ENCODE data around the gene VAMP1.

DNA sequence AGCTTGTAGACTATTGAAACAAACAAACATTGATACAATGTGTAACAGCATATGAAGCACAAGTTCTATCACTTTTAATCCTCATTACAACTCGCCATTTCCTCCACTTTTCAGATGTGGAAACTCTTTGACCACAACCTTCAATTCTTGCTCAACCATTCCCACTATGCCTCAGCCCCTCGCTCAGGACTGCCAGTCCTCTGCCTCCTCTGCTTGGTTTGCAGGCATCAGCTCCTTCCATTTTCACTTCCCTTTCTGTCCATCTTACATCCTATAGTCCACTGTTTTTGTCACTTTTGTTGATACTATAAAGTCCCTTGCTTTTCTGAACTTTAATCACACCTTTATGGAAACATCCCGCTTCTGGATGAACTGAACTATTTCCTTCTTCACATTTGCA, 53.9 kb downstream of the VAMP1 start:
- TF ChIP-seq, protein P1, sequence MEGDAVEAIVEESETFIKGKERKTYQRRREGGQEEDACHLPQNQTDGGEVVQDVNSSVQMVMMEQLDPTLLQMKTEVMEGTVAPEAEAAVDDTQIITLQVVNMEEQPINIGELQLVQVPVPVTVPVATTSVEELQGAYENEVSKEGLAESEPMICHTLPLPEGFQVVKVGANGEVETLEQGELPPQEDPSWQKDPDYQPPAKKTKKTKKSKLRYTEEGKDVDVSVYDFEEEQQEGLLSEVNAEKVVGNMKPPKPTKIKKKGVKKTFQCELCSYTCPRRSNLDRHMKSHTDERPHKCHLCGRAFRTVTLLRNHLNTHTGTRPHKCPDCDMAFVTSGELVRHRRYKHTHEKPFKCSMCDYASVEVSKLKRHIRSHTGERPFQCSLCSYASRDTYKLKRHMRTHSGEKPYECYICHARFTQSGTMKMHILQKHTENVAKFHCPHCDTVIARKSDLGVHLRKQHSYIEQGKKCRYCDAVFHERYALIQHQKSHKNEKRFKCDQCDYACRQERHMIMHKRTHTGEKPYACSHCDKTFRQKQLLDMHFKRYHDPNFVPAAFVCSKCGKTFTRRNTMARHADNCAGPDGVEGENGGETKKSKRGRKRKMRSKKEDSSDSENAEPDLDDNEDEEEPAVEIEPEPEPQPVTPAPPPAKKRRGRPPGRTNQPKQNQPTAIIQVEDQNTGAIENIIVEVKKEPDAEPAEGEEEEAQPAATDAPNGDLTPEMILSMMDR (IDR thresholded peaks at IDR 0.05; ENCODE audit: low read depth, low read length) = no peak
- no peak for TF ChIP-seq EZH2phosphoT487 (IDR thresholded peaks at IDR 0.05; ENCODE audit: low read depth)

All from OCI-LY3 (cell line).